ENCODE measurements around the gene UBE2E1. TPM values are rescaled to one million over a fixed set of nuclear protein-coding genes. Genes with fewer than 3 reads are reported as not detected.

The UBE2E1 gene
- total RNA-seq (2022; extraction: Qiagen RNA extraction): 107 to 121 TPM (median 112 TPM) in 5 replicates

GRCh38 chr3:23805633-23806533 lies at the start of gene UBE2E1:
Gene UBE2E1 (plus strand): TSS chr3:23805955. CDS start chr3:23807270, 1,315 bp downstream.

GRCh38 chr3:23916886-23917678 lies 111.3 kb downstream of the UBE2E1 start, which contains the start of the genes NKIRAS1 and RPL15:
Gene NKIRAS1 (minus strand): TSS chr3:23916990. CDS start chr3:23910904, 6,086 bp downstream.
Gene RPL15 (plus strand): TSS chr3:23917132. CDS start chr3:23917860, 728 bp downstream.

Other genes with a start within 250 kb of the UBE2E1 start
- 12.8 to 14.8 TPM (median 13.7 TPM) in 5 replicates for gene NKIRAS1, start 111.0 kb downstream of the UBE2E1 start, total RNA-seq (2022; extraction: Qiagen RNA extraction)
- 2,904 to 3,602 TPM (median 2,958 TPM) in 5 replicates for gene RPL15, start 111.2 kb downstream of the UBE2E1 start, total RNA-seq (2022; extraction: Qiagen RNA extraction)
- 12.6 to 21.0 TPM (median 15.3 TPM) in 5 replicates for gene NR1D2, start 139.3 kb downstream of the UBE2E1 start, total RNA-seq (2022; extraction: Qiagen RNA extraction)

Data from A549 treated with dexamethasone at 1 μM for 4 hours (cell line).